Sigmoid colon (tissue), 4 donors: ENCODE measurements around the gene XPO6.

Source experiments
- EP300 ChIP-seq, 4 donors: sonication (generic); formaldehyde crosslinking; IDR thresholded peaks; one replicate each; pipeline ENCODE4 v1.6.1; 2017; ENCODE audit warnings: antibody characterized with exemption in 4 of 4
- POLR2A ChIP-seq, 2 donors: fragments of 450-650 bp; IDR thresholded peaks; one replicate each; pipeline ENCODE4 v1.6.1; 2016; ENCODE audit warnings: antibody characterized with exemption in 2 of 2, mild to moderate bottlenecking in 2 of 2, moderate library complexity in 2 of 2
- POLR2AphosphoS5 ChIP-seq, 4 donors: sonication (generic); formaldehyde crosslinking; IDR thresholded peaks; one replicate each; pipeline ENCODE4 v1.6.1; 2017; ENCODE audit warnings: antibody characterized with exemption in 4 of 4
- TF ChIP-seq, protein P1 (sequence below), 4 experiments: fragments of 450-650 bp in 3 of 4; fragments of 200-600 bp in 1 of 4; IDR thresholded peaks; one replicate each; pipeline ENCODE4 v1.5.1; 2016 to 2019; ENCODE audit warnings: antibody characterized with exemption in 4 of 4, mild to moderate bottlenecking in 3 of 4, moderate library complexity in 2 of 4

DNA sequence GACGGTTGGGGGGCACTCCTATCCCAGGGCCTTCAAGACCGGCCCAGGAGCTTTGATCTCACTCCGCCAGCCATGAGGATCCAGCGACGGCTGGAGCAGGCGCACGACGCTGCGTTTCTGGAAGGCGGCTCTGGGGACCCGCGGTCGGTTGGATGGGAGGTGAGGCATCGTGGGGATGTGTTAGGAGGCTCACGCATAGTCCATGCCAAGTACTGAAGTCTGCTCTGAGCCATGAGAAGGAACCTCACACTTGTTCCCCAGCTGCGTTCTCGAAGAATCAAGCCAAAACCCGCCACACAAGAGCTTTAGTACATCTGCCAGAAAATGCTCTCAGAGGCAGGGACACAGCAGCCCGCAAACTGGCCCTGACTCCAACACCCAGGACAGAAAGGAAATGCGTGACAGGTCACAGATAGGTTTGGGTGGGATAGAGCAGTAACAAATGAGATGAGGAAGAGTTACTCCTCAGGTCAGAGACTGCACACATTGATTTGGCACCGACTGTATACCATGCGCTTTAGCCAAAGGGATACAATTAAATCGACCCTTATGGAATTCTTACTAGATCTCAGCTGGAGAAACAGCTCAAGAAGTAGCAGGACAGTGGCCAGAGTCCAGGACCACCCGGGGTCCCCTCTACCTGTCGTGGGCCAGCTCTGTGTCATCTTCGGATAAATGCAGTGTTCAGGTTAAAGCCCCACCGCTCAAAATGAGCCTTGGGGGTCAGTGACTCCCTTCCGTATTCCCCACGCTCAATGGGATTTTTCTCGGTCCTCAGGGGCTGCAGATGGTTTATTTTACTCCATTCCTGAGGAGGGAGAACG is 141.6 kb downstream of the XPO6 start:
- TF ChIP-seq, protein P1, sequence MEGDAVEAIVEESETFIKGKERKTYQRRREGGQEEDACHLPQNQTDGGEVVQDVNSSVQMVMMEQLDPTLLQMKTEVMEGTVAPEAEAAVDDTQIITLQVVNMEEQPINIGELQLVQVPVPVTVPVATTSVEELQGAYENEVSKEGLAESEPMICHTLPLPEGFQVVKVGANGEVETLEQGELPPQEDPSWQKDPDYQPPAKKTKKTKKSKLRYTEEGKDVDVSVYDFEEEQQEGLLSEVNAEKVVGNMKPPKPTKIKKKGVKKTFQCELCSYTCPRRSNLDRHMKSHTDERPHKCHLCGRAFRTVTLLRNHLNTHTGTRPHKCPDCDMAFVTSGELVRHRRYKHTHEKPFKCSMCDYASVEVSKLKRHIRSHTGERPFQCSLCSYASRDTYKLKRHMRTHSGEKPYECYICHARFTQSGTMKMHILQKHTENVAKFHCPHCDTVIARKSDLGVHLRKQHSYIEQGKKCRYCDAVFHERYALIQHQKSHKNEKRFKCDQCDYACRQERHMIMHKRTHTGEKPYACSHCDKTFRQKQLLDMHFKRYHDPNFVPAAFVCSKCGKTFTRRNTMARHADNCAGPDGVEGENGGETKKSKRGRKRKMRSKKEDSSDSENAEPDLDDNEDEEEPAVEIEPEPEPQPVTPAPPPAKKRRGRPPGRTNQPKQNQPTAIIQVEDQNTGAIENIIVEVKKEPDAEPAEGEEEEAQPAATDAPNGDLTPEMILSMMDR (IDR thresholded peaks at IDR 0.05) = no peak
- TF ChIP-seq POLR2AphosphoS5 (IDR thresholded peaks at IDR 0.05) = no peak
- TF ChIP-seq EP300 (IDR thresholded peaks at IDR 0.05) = no peak
- TF ChIP-seq POLR2A (IDR thresholded peaks at IDR 0.05) = no peak
